SK-N-SH (cell line): ENCODE results near the gene PSMG3. TPM values are rescaled to one million over a fixed set of nuclear protein-coding genes. Genes with fewer than 3 reads are reported as not detected.

Source experiments
- CTCF ChIA-PET: fragments of 300-600, 350-600 bp; formaldehyde crosslinking; extraction: SDS; loops from one replicate; lab custom pipeline; 2021; lab: Yijun Ruan, JAX
- POLR2A ChIA-PET: fragments of 350-600 bp; sonication (Branson Sonifier 250); formaldehyde crosslinking; extraction: SDS; loops from one replicate; lab custom pipeline; 2020; ENCODE audit warnings: antibody characterized with exemption, inconsistent platforms; lab: Yijun Ruan, JAX
- DNase-seq: peaks from one replicate; pipeline ENCODE4 v3.0.0; 2012
- H2AFZ ChIP-seq: fragments of 200-600 bp; sonication (generic); 2 replicates; pipeline ENCODE4 v1.8.1; 2016; ENCODE audit warnings: antibody characterized with exemption, mild to moderate bottlenecking, low read depth
- H3F3A ChIP-seq: fragments of 200-600 bp; sonication (generic); replicated peaks from 2 replicates; pipeline ENCODE3; 2016; ENCODE audit warnings: antibody characterized with exemption, mild to moderate bottlenecking; ENCODE audit not compliant: insufficient read depth
- H3K27ac ChIP-seq, 2 experiments: fragments of 200-500 bp in 1 of 2; fragments of 200-600 bp in 1 of 2; sonication (Bioruptor generic) in 1 of 2; sonication (generic), shearing (Covaris generic) in 1 of 2; 2 replicates each; pipeline versions ENCODE4 v1.5.1 to v1.6.1; 2014 to 2016; ENCODE audit warnings: low read depth in 2 of 2, inconsistent platforms in 1 of 2, low read length in 1 of 2, mild to moderate bottlenecking in 1 of 2, mixed read lengths in 1 of 2
- H3K27me3 ChIP-seq: fragments of 200-600 bp; sonication (generic), shearing (Covaris generic); 2 replicates; pipeline ENCODE4 v1.6.1; 2016; ENCODE audit warnings: mixed run types; ENCODE audit not compliant: insufficient read depth
- H3K36me3 ChIP-seq, 2 experiments: fragments of 200-500 bp in 1 of 2; fragments of 200-600 bp in 1 of 2; sonication (Bioruptor generic) in 1 of 2; sonication (generic) in 1 of 2; replicated peaks in 1 of 2; 2 replicates each; pipeline versions ENCODE3 to v1.5.1; 2014 to 2016; ENCODE audit warnings: low read length in 1 of 2, mild to moderate bottlenecking in 1 of 2; ENCODE audit not compliant: insufficient read depth in 2 of 2, control insufficient read depth in 1 of 2
- H3K4me1 ChIP-seq, 2 experiments: fragments of 200-500 bp in 1 of 2; fragments of 200-600 bp in 1 of 2; sonication (Bioruptor generic) in 1 of 2; sonication (generic), shearing (Covaris generic) in 1 of 2; 2 replicates each; pipeline versions ENCODE4 v1.5.1 to v1.6.1; 2014 to 2016; ENCODE audit warnings: low read depth in 1 of 2, low read length in 1 of 2, mixed run types in 1 of 2; ENCODE audit not compliant: insufficient read depth in 2 of 2, control insufficient read depth in 1 of 2
- H3K4me2 ChIP-seq: fragments of 200-600 bp; sonication (generic), shearing (Covaris generic); 2 replicates; pipeline ENCODE4 v1.6.1; 2017; ENCODE audit warnings: mixed run types
- H3K4me3 ChIP-seq, 2 experiments: fragments of 200-500 bp in 1 of 2; fragments of 200-600 bp in 1 of 2; sonication (Bioruptor generic) in 1 of 2; sonication (generic), shearing (Covaris generic) in 1 of 2; 2 replicates each; pipeline versions ENCODE4 v1.5.1 to v1.8.1; 2014 to 2016; ENCODE audit warnings: low read depth in 2 of 2, inconsistent platforms in 1 of 2, low read length in 1 of 2, mild to moderate bottlenecking in 1 of 2, mixed read lengths in 1 of 2, moderate library complexity in 1 of 2
- H3K79me2 ChIP-seq: fragments of 200-600 bp; sonication (generic); 2 replicates; pipeline ENCODE4 v1.8.1; 2017; ENCODE audit warnings: mild to moderate bottlenecking; ENCODE audit not compliant: insufficient read depth
- H3K9ac ChIP-seq: fragments of 200-600 bp; sonication (generic); 2 replicates; pipeline ENCODE4 v1.6.1; 2017; ENCODE audit warnings: mixed run types
- H3K9me2 ChIP-seq: fragments of 200-600 bp; sonication (generic); 2 replicates; pipeline ENCODE4 v1.6.1; 2017; ENCODE audit warnings: mixed run types
- H3K9me3 ChIP-seq: fragments of 200-600 bp; sonication (generic); 2 replicates; pipeline ENCODE4 v1.6.1; 2017; ENCODE audit warnings: mixed run types, mild to moderate bottlenecking, moderate library complexity
- H4K20me1 ChIP-seq: fragments of 200-600 bp; sonication (generic); 2 replicates; pipeline ENCODE4 v1.6.1; 2017; ENCODE audit warnings: mild to moderate bottlenecking, mixed run types; ENCODE audit not compliant: insufficient read depth
- ELF1 ChIP-seq: IDR thresholded peaks from 2 replicates; pipeline ENCODE4 v1.4.0; 2012
- EZH2phosphoT487 ChIP-seq: fragments of 200-600 bp; sonication (generic); IDR thresholded peaks from 2 replicates; pipeline ENCODE4 v1.6.1; 2017; ENCODE audit warnings: low read depth, mixed run types, mild to moderate bottlenecking, antibody characterized with exemption, moderate library complexity, borderline replicate concordance
- IRF3 ChIP-seq: fragments of 150-350 bp; IDR thresholded peaks from 2 replicates; pipeline ENCODE4 v1.6.1; 2016; ENCODE audit warnings: mild to moderate bottlenecking, low read depth, low read length
- MAX ChIP-seq: IDR thresholded peaks from 2 replicates; pipeline ENCODE4 v1.4.0; 2012; ENCODE audit warnings: low read depth
- MXI1 ChIP-seq: IDR thresholded peaks from 2 replicates; pipeline ENCODE4 v1.6.1; 2012; ENCODE audit warnings: mild to moderate bottlenecking, low read depth, low read length, improper control_type of control experiment
- NRF1 ChIP-seq: IDR thresholded peaks from 2 replicates; pipeline ENCODE4 v1.6.1; 2012; ENCODE audit warnings: low read depth, mild to moderate bottlenecking, low read length
- RAD21 ChIP-seq: IDR thresholded peaks from 2 replicates; pipeline ENCODE4 v1.6.1; 2012; ENCODE audit warnings: mild to moderate bottlenecking, low read length
- RCOR1 ChIP-seq: fragments of 150-350 bp; IDR thresholded peaks from 2 replicates; pipeline ENCODE4 v1.6.1; 2017; ENCODE audit warnings: antibody characterized with exemption, low read length
- SIN3A ChIP-seq: IDR thresholded peaks from 2 replicates; pipeline ENCODE4 v1.6.1; 2012; ENCODE audit warnings: low read depth, mild to moderate bottlenecking, low read length, moderate library complexity, borderline replicate concordance
- TEAD4 ChIP-seq: IDR thresholded peaks from 2 replicates; pipeline ENCODE4 v1.4.0; 2012; ENCODE audit warnings: mild to moderate bottlenecking, borderline replicate concordance; ENCODE audit not compliant: insufficient read depth
- ZBTB33 ChIP-seq: IDR thresholded peaks from 2 replicates; pipeline ENCODE4 v1.4.0; 2012; ENCODE audit warnings: low read depth, borderline replicate concordance
- WGBS: methylation state at CpG from one replicate; pipeline ENCODE4 v1.1.6; 2017; ENCODE audit warnings: low lambda C conversion rate; 5-methylcytosine and 5-hydroxymethylcytosine counted together
- polyA plus RNA-seq, 3 experiments: library from polyadenylated mRNA; depleted of rRNA; stranded (reverse); fragments of >200 nt; gene quantifications; 2 replicates each; pipeline ENCODE4 v1.2.3, GENCODE V29; 2012

The PSMG3 gene
- polyA plus RNA-seq, 1 of the 3 experiments (the other 2 are of a cell fraction) = 109 TPM

GRCh38 chr7:1557771-1558170, 12.1 kb downstream of the PSMG3 start (continued):
- TF ChIP-seq ZBTB33 (no peak), RAD21 (no peak)
- TF ChIP-seq, all 33 proteins: peak for 0

- Histone ChIP-seq H3K4me1 (peaks cover 14% of the 10 kb centered on the region in 2 experiments; a peak in 3 of 4 replicates), H3K9ac (no peak overlapping the region), H2AFZ (no peak overlapping the region), H3K4me2 (no peak overlapping the region), H3K9me2 (no peaks in the 10 kb centered on the region), H3K27me3 (no peaks in the 10 kb centered on the region), H4K20me1 (no peaks in the 10 kb centered on the region), H3K27ac (no peak overlapping the region), H3K4me3 (no peak overlapping the region), H3K36me3 (no peaks in the 10 kb centered on the region)
- POLR2A ChIA-PET = no interaction called here
- 94% methylated on average over 7 of the region's 7 CpGs for WGBS
- CTCF ChIA-PET = interaction anchor here (0.6 to 3.4 kb wide), 11 partner anchors 10 to 391 kb away, joined by 3 to 24 read pairs (median 7); no protein-coding TSS in a partner anchor
- peak; percentile 49 for DNase-seq
- no peak for TF ChIP-seq ELF1
- no peak for TF ChIP-seq EZH2phosphoT487
- TF ChIP-seq NRF1 = no peak
- no peak for TF ChIP-seq MXI1
- no peak for TF ChIP-seq TEAD4
- TF ChIP-seq MAX = no peak
- no peak for TF ChIP-seq SIN3A
- no peak for TF ChIP-seq IRF3
- TF ChIP-seq RCOR1 = no peak
- TF ChIP-seq, all 33 proteins: peak for 0
- Histone ChIP-seq H3F3A (peaks cover 8% of the 10 kb centered on the region), H3K79me2 (no peaks in the 10 kb centered on the region), H3K9me3 (no peaks in the 10 kb centered on the region)
Measured at GRCh38 chr7:1557006-1557405, 12.8 kb downstream of the PSMG3 start.
